T-cell (primary cell): Measurements from ENCODE around the gene NSUN4. TPM values are rescaled to one million over a fixed set of nuclear protein-coding genes. Genes with fewer than 3 reads are reported as not detected.
"Not testable (repeated sequence)": the region's sequence is repeated elsewhere in the genome, so short reads cannot be mapped to it uniquely, and the experiment has no call there.

Experiments
- ATAC-seq, 4 experiments: fragments of 200-7000 bp in 3 of 4; fragments of 150-1000 bp in 1 of 4; cut with Tn5 transposase; replicated peaks in 1 of 4; 1 replicate in 3 of 4; 2 replicates in 1 of 4; pipeline ENCODE4 v1.10.0; 2021; ENCODE audit warnings: moderate library complexity in 3 of 4, mild to moderate bottlenecking in 2 of 4, moderate number of reproducible peaks in 1 of 4
- CTCF ChIA-PET, 2 donors: fragments of 300-600 bp; sonication (Branson Sonifier 250); formaldehyde crosslinking; loops; one replicate each; lab custom pipeline; 2022; ENCODE audit warnings: antibody characterized with exemption in 2 of 2; lab: Charles Lee
- POLR2A ChIA-PET, 2 donors: fragments of 300-600 bp; sonication (Branson Sonifier 250); formaldehyde crosslinking; loops; one replicate each; lab custom pipeline; 2022; ENCODE audit warnings: antibody characterized with exemption in 2 of 2; lab: Charles Lee
- DNase-seq, 35 experiments: peaks; one replicate each; pipeline versions ENCODE4 v3.0.0 to v3.0.0-alpha.2; 2013 to 2023
- H3K27ac ChIP-seq: one replicate; pipeline ENCODE4 v1.5.1; 2013; ENCODE audit warnings: low read length
- H3K27me3 ChIP-seq, 2 experiments: replicated peaks in 1 of 2; 1 replicate in 1 of 2; 2 replicates in 1 of 2; pipeline versions ENCODE4 v1.6.1 to v1.7.0; 2013; ENCODE audit warnings: low read length in 1 of 2, mixed read lengths in 1 of 2; ENCODE audit not compliant: control insufficient read depth in 2 of 2, insufficient read depth in 2 of 2; ENCODE audit errors: extremely low read depth in 1 of 2
- H3K36me3 ChIP-seq, 2 donors: 1 replicate in 1 of 2; 2 replicates in 1 of 2; pipeline versions ENCODE4 v1.6.1 to v1.7.0; 2013; ENCODE audit warnings: low read length in 1 of 2; ENCODE audit not compliant: control insufficient read depth in 2 of 2, insufficient read depth in 1 of 2; ENCODE audit errors: extremely low read depth in 1 of 2
- H3K4me1 ChIP-seq, 2 experiments: 1 replicate in 1 of 2; 2 replicates in 1 of 2; pipeline versions ENCODE4 v1.6.1 to v1.7.0; 2013; ENCODE audit warnings: low read length in 2 of 2, mixed read lengths in 1 of 2; ENCODE audit not compliant: insufficient read depth in 2 of 2, control insufficient read depth in 1 of 2; ENCODE audit errors: extremely low read depth in 1 of 2
- H3K4me3 ChIP-seq, 2 donors: 1 replicate in 1 of 2; 2 replicates in 1 of 2; pipeline versions ENCODE4 v1.5.1 to v1.7.0; 2013; ENCODE audit warnings: mild to moderate bottlenecking in 2 of 2, low read length in 1 of 2, moderate library complexity in 1 of 2; ENCODE audit not compliant: control insufficient read depth in 1 of 2; ENCODE audit errors: extremely low read depth in 1 of 2
- H3K9me3 ChIP-seq: 2 replicates; pipeline ENCODE4 v1.7.0; 2013
- H3K27ac Mint-ChIP-seq, 2 donors: one replicate each; pipeline ENCODE4 v1.8.0; 2020 to 2021; ENCODE audit warnings: mild to moderate bottlenecking in 2 of 2, mixed read lengths in 2 of 2
- H3K27me3 Mint-ChIP-seq, 2 donors: one replicate each; pipeline ENCODE4 v1.8.0; 2021 to 2022; ENCODE audit warnings: mixed read lengths in 2 of 2
- H3K36me3 Mint-ChIP-seq: one replicate; pipeline ENCODE4 v1.8.0; 2021; ENCODE audit warnings: mixed read lengths
- H3K4me1 Mint-ChIP-seq, 3 donors: one replicate each; pipeline ENCODE4 v1.8.0; 2020 to 2022; ENCODE audit warnings: mixed read lengths in 3 of 3, mild to moderate bottlenecking in 1 of 3
- H3K4me3 Mint-ChIP-seq, 3 donors: one replicate each; pipeline ENCODE4 v1.8.0; 2020 to 2022; ENCODE audit warnings: mild to moderate bottlenecking in 3 of 3, mixed read lengths in 3 of 3, moderate library complexity in 3 of 3
- H3K9me3 Mint-ChIP-seq, 3 donors: one replicate each; pipeline ENCODE4 v1.8.0; 2020 to 2022; ENCODE audit warnings: mixed read lengths in 3 of 3
- WGBS: methylation state at CpG from one replicate; pipeline ENCODE4 v1.1.5; 2013; ENCODE audit warnings: missing lambda C conversion rate; ENCODE audit not compliant: insufficient coverage; 5-methylcytosine and 5-hydroxymethylcytosine counted together
- total RNA-seq, 35 experiments: library from RNA in 6 of 35; stranded (reverse) in 6 of 35; fragments of 120-200 nt in 1 of 35; gene quantifications; one replicate each; pipeline versions ENCODE4 v1.2.1 to v1.2.4 and lab custom pipeline; 2013 to 2026

Gene NSUN4
- total RNA-seq, 5 donors from 2014 or later (not counting 1 experiment from before 2014, with no cell fraction given), result 24.4 to 29.3 (median 25.0) TPM

GRCh38 chr1:46333300-46334029 is 7.1 kb upstream of the NSUN4 start:
- Histone ChIP-seq H3K9me3 (no peaks in the 10 kb centered on the region), H3K27me3 (peaks cover 0 to 4% of the 10 kb centered on the region in 2 experiments), H3K27ac (no peak overlapping the region), H3K4me1 (no peaks in the 10 kb centered on the region), H3K4me3 (no peak overlapping the region), H3K36me3 (no peaks in the 10 kb centered on the region)
- CTCF ChIA-PET, result interaction anchor here in 1 of 2 donors (0.6 to 0.9 kb wide), 4 partner anchors 13 to 39 kb away, joined by 3 to 4 read pairs (median 3); partner anchors contain the start of gene LRRC41
- Mint-ChIP-seq H3K9me3 (no peaks in the 10 kb centered on the region), H3K27ac (no peak overlapping the region), H3K27me3 (no peaks in the 10 kb centered on the region), H3K36me3 (no peaks in the 10 kb centered on the region), H3K4me1 (peaks cover 0 to under 1% (median 0%) of the 10 kb centered on the region in 3 donors), H3K4me3 (no peak overlapping the region)
- ATAC-seq, result no peak
- POLR2A ChIA-PET, result interaction anchor here (0.6 to 0.8 kb wide), 2 partner anchors 15 to 29 kb away, joined by 3 to 9 read pairs; no protein-coding TSS in a partner anchor
- 92% methylated on average over 7 of the region's 9 CpGs for WGBS
- no peak for DNase-seq

- no peak overlapping the region for H3K27ac Mint-ChIP-seq
Observed at GRCh38 chr1:46334030-46334384, 6.6 kb upstream of the NSUN4 start.

GRCh38 chr1:46335081-46335480 is 5.5 kb upstream of the NSUN4 start:
- Mint-ChIP-seq H3K9me3 (no peaks in the 10 kb centered on the region), H3K4me3 (no peak overlapping the region), H3K27ac (no peak overlapping the region), H3K36me3 (no peaks in the 10 kb centered on the region), H3K27me3 (no peaks in the 10 kb centered on the region), H3K4me1 (peaks cover 6 to 7% (median 6%) of the 10 kb centered on the region in 3 donors)
- H3K4me3 ChIP-seq, result no peak overlapping the region
- H3K27ac ChIP-seq, result no peak overlapping the region
- H3K4me1 ChIP-seq, result peaks cover 2 to 7% of the 10 kb centered on the region in 2 experiments
- no CpG with 5 or more reads among the region's 3 CpGs for WGBS
- no peaks in the 10 kb centered on the region for H3K9me3 ChIP-seq
- POLR2A ChIA-PET, result no interaction called here
- peaks cover 0 to 4% of the 10 kb centered on the region in 2 experiments for H3K27me3 ChIP-seq
- no peaks in the 10 kb centered on the region for H3K36me3 ChIP-seq
- CTCF ChIA-PET, result interaction anchor here in 1 of 2 donors (0.6 kb wide), 1 partner anchor 840 kb away, joined by 11 read pairs; no protein-coding TSS in a partner anchor
- DNase-seq (no peak), ATAC-seq (no peak)

More at GRCh38 chr1:46334030-46334384, 6.6 kb upstream of the NSUN4 start:
- 100% methylated on average over 1 of the region's 2 CpGs for WGBS
- Histone ChIP-seq H3K27me3 (peaks cover 0 to 4% of the 10 kb centered on the region in 2 experiments), H3K4me1 (no peaks in the 10 kb centered on the region), H3K4me3 (no peak overlapping the region), H3K36me3 (no peaks in the 10 kb centered on the region), H3K9me3 (no peaks in the 10 kb centered on the region), H3K27ac (no peak overlapping the region)
- POLR2A ChIA-PET, result interaction anchor here in 1 of 2 donors (0.6 kb wide), 1 partner anchor 16 kb away, joined by 9 read pairs; no protein-coding TSS in a partner anchor
- CTCF ChIA-PET, result interaction anchor here in 1 of 2 donors (0.6 to 0.9 kb wide), 2 partner anchors 14 to 40 kb away, joined by 3 to 4 read pairs; no protein-coding TSS in a partner anchor
- DNase-seq (no peak), ATAC-seq (no peak)
- peaks cover 2 to 5% (median 3%) of the 10 kb centered on the region in 3 donors for H3K4me1 Mint-ChIP-seq
- no peak overlapping the region for H3K4me3 Mint-ChIP-seq
- no peaks in the 10 kb centered on the region for H3K9me3 Mint-ChIP-seq
- no peaks in the 10 kb centered on the region for H3K36me3 Mint-ChIP-seq
- no peaks in the 10 kb centered on the region for H3K27me3 Mint-ChIP-seq

GRCh38 chr1:46337409-46337808 is 3.2 kb upstream of the NSUN4 start:
- H3K4me3 Mint-ChIP-seq, CTCF ChIA-PET, H3K27ac ChIP-seq, H3K9me3 Mint-ChIP-seq, ATAC-seq, H3K27me3 Mint-ChIP-seq, H3K4me3 ChIP-seq, H3K36me3 ChIP-seq, H3K27me3 ChIP-seq, H3K9me3 ChIP-seq, DNase-seq, H3K36me3 Mint-ChIP-seq, H3K27ac Mint-ChIP-seq: not testable (repeated sequence)
- no CpG with 5 or more reads among the region's 14 CpGs for WGBS
- POLR2A ChIA-PET, result interaction anchor here in 1 of 2 donors (0.6 kb wide), 1 partner anchor 1445 kb away, joined by 7 read pairs; no protein-coding TSS in a partner anchor
- peaks cover 2 to 24% of the 10 kb centered on the region in 2 experiments for H3K4me1 ChIP-seq
- peaks cover 28 to 29% (median 29%) of the 10 kb centered on the region in 3 donors for H3K4me1 Mint-ChIP-seq

GRCh38 chr1:46341222-46342083 is 846 bp downstream of the NSUN4 start:
- no peaks in the 10 kb centered on the region for H3K9me3 Mint-ChIP-seq
- peak in 3 of 35 experiments; percentile 8 to 25 (median 13) for DNase-seq
- WGBS, result 83% methylated on average over 31 of the region's 31 CpGs
- H3K36me3 Mint-ChIP-seq, result peaks cover 19% of the 10 kb centered on the region
- ATAC-seq, result no peak
- no peaks in the 10 kb centered on the region for H3K27me3 Mint-ChIP-seq
- ChIA-PET CTCF (interaction anchor here (0.5 to 1.8 kb wide), 6 partner anchors 38 to 390 kb away, joined by 3 to 9 read pairs (median 4); partner anchors contain the start of genes LRRC41 (in 1 of the 2), RAD54L (in 1 of the 2) and UQCRH (in 1 of the 2)), POLR2A (interaction anchor here in 1 of 2 donors (0.5 to 0.8 kb wide), 2 partner anchors 38 to 94 kb away, joined by 3 to 4 read pairs; partner anchors contain the start of genes LRRC41, RAD54L and UQCRH)
- peak overlapping the region; percentile 98 to 99 for H3K27ac Mint-ChIP-seq
- H3K9me3 ChIP-seq, result no peaks in the 10 kb centered on the region
- H3K4me3 Mint-ChIP-seq, result peak overlapping the region; percentile 93 to 100 (median 99)
- H3K27ac ChIP-seq, result peak overlapping the region; percentile 98
- H3K27me3 ChIP-seq, result no peaks in the 10 kb centered on the region
- peaks cover 0 to 23% of the 10 kb centered on the region in 2 donors for H3K36me3 ChIP-seq
- peaks cover 42 to 51% (median 44%) of the 10 kb centered on the region in 3 donors for H3K4me1 Mint-ChIP-seq
- H3K4me3 ChIP-seq, result peak overlapping the region; percentile 61 to 90
- H3K4me1 ChIP-seq, result peaks cover 2 to 27% of the 10 kb centered on the region in 2 experiments
